HUES6 (cell line): ENCODE measurements around the gene SLC38A11.
"Not testable (repeated sequence)": the region's sequence is repeated elsewhere in the genome, so short reads cannot be mapped to it uniquely, and the experiment has no call there.

ENCODE experiments used
- H3K27ac ChIP-seq: 2 replicates; pipeline ENCODE4 v1.7.0; 2013; ENCODE audit warnings: low read depth, mild to moderate bottlenecking, low read length, inconsistent platforms
- H3K27me3 ChIP-seq: 2 replicates; pipeline ENCODE4 v1.6.1; 2013; ENCODE audit warnings: low read length; ENCODE audit not compliant: control insufficient read depth, insufficient read depth
- H3K36me3 ChIP-seq: 2 replicates; pipeline ENCODE4 v1.6.1; 2013; ENCODE audit warnings: low read length; ENCODE audit not compliant: control insufficient read depth, insufficient read depth
- H3K4me1 ChIP-seq: 2 replicates; pipeline ENCODE4 v1.6.1; 2013; ENCODE audit warnings: low read length; ENCODE audit not compliant: control insufficient read depth, insufficient read depth
- H3K4me3 ChIP-seq: 2 replicates; pipeline ENCODE4 v1.5.1; 2013; ENCODE audit warnings: low read depth, low read length
- H3K9ac ChIP-seq: one replicate; pipeline ENCODE4 v1.6.1; 2013; ENCODE audit warnings: mild to moderate bottlenecking, low read length
- H3K9me3 ChIP-seq: 2 replicates; pipeline ENCODE4 v1.6.1; 2013; ENCODE audit warnings: low read depth, low read length; ENCODE audit not compliant: control insufficient read depth, insufficient read depth

Gene SLC38A11

GRCh38 chr2:164954954-164955701 is at the start of gene SLC38A11:
Gene SLC38A11, minus strand, starts transcription at chr2:164955525. Its CDS starts 278 bp downstream, at chr2:164955247.
- Histone ChIP-seq H3K27me3 (peaks cover 14% of the 10 kb centered on the region), H3K27ac (no peak within 1 kb of the TSS), H3K4me1 (no peaks in the 10 kb centered on the region), H3K9ac (no peak within 1 kb of the TSS), H3K9me3 (no peaks in the 10 kb centered on the region), H3K4me3 (peak within 1 kb of the TSS; percentile 40), H3K36me3 (no peaks in the 10 kb centered on the region)

GRCh38 chr2:165003443-165004130 is 48.3 kb upstream of the SLC38A11 start:
- peak overlapping the region; percentile 22; the same call in 1 of the 2 replicates for H3K4me3 ChIP-seq
- H3K27ac ChIP-seq = no peak overlapping the region
- H3K36me3 ChIP-seq = no peaks in the 10 kb centered on the region

GRCh38 chr2:165002638-165003037 is 47.3 kb upstream of the SLC38A11 start:
- Histone ChIP-seq H3K27me3 (no peaks in the 10 kb centered on the region), H3K4me1 (peaks cover 3% of the 10 kb centered on the region; the same call in 1 of the 2 replicates), H3K9ac (no peak overlapping the region), H3K9me3 (no peaks in the 10 kb centered on the region), H3K4me3 (no peak overlapping the region), H3K27ac (no peak overlapping the region), H3K36me3 (no peaks in the 10 kb centered on the region)

More at GRCh38 chr2:165003443-165004130, 48.3 kb upstream of the SLC38A11 start:
- H3K9ac ChIP-seq = no peak overlapping the region
- H3K9me3 ChIP-seq = no peaks in the 10 kb centered on the region
- H3K4me1 ChIP-seq = peaks cover 3% of the 10 kb centered on the region; the same call in 1 of the 2 replicates
- no peaks in the 10 kb centered on the region for H3K27me3 ChIP-seq

- H3K27ac ChIP-seq, H3K9ac ChIP-seq, H3K4me1 ChIP-seq, H3K4me3 ChIP-seq, H3K36me3 ChIP-seq, H3K9me3 ChIP-seq, H3K27me3 ChIP-seq: not testable (repeated sequence)
These were observed 39.5 kb upstream of the SLC38A11 start for GRCh38 chr2:164994664-164995299.

GRCh38 chr2:164993287-164994016 is 38.1 kb upstream of the SLC38A11 start:
- no peaks in the 10 kb centered on the region for H3K4me1 ChIP-seq
- no peak overlapping the region for H3K4me3 ChIP-seq
- no peaks in the 10 kb centered on the region for H3K27me3 ChIP-seq
- H3K27ac ChIP-seq = no peak overlapping the region
- no peak overlapping the region for H3K9ac ChIP-seq
- no peaks in the 10 kb centered on the region for H3K36me3 ChIP-seq
- H3K9me3 ChIP-seq = no peaks in the 10 kb centered on the region

GRCh38 chr2:164992818-164993217 is 37.5 kb upstream of the SLC38A11 start:
- no peaks in the 10 kb centered on the region for H3K9me3 ChIP-seq
- H3K36me3 ChIP-seq = no peaks in the 10 kb centered on the region
- no peak overlapping the region for H3K4me3 ChIP-seq
- H3K27ac ChIP-seq = no peak overlapping the region
- H3K9ac ChIP-seq = no peak overlapping the region
- H3K4me1 ChIP-seq = no peaks in the 10 kb centered on the region
- H3K27me3 ChIP-seq = no peaks in the 10 kb centered on the region

GRCh38 chr2:164992093-164992454 is 36.7 kb upstream of the SLC38A11 start:
- H3K27ac ChIP-seq, H3K9me3 ChIP-seq, H3K9ac ChIP-seq: not testable (repeated sequence)

GRCh38 chr2:164991361-164992092 is 36.2 kb upstream of the SLC38A11 start:
- not testable (repeated sequence) for H3K9ac ChIP-seq, H3K27ac ChIP-seq

More at GRCh38 chr2:164992093-164992454, 36.7 kb upstream of the SLC38A11 start:
- H3K4me1 ChIP-seq, H3K4me3 ChIP-seq, H3K36me3 ChIP-seq, H3K27me3 ChIP-seq: not testable (repeated sequence)

GRCh38 chr2:164990953-164991352 is 35.6 kb upstream of the SLC38A11 start:
- H3K4me3 ChIP-seq, H3K36me3 ChIP-seq, H3K27ac ChIP-seq, H3K27me3 ChIP-seq, H3K9ac ChIP-seq, H3K9me3 ChIP-seq, H3K4me1 ChIP-seq: not testable (repeated sequence)

More at GRCh38 chr2:164991361-164992092, 36.2 kb upstream of the SLC38A11 start:
- H3K4me3 ChIP-seq, H3K36me3 ChIP-seq, H3K4me1 ChIP-seq, H3K27me3 ChIP-seq, H3K9me3 ChIP-seq: not testable (repeated sequence)

GRCh38 chr2:164988805-164989204 is 33.5 kb upstream of the SLC38A11 start:
- H3K27me3 ChIP-seq, H3K9ac ChIP-seq, H3K36me3 ChIP-seq, H3K9me3 ChIP-seq, H3K4me3 ChIP-seq, H3K4me1 ChIP-seq, H3K27ac ChIP-seq: not testable (repeated sequence)
